ENCODE data around the gene ZDHHC5. TPM values are rescaled to one million over a fixed set of nuclear protein-coding genes. Genes with fewer than 3 reads are reported as not detected.

The ZDHHC5 gene
- total RNA-seq, 4 donors from 2014 or later: 36.5 to 57.7 (median 47.8) TPM

- DNase-seq (ENCODE audit: extremely low spot score): no peak
- H3K36me3 ChIP-seq: no peaks in the 10 kb centered on the region
- H3K4me1 ChIP-seq: peaks cover 26 to 34% (median 32%) of the 10 kb centered on the region in 4 donors
- no peak overlapping the region for H3K27ac ChIP-seq (replicated peaks in 1 of 4)
- 27% methylated on average over 3 of the region's 3 CpGs for whole genome bisulfite sequencing
- H3K27me3 ChIP-seq: peaks cover 5 to 52% (median 18%) of the 10 kb centered on the region in 4 donors
- H3K9me3 ChIP-seq: no peaks in the 10 kb centered on the region
- intact Hi-C loops (cut with DNase I): no loop called here
- TF ChIP-seq POLR2A (IDR thresholded peaks at IDR 0.05; ENCODE audit: low read depth) (no peak), EP300 (IDR thresholded peaks at IDR 0.05) (no peak), POLR2AphosphoS5 (IDR thresholded peaks at IDR 0.05) (no peak)
- TF ChIP-seq, protein P1, sequence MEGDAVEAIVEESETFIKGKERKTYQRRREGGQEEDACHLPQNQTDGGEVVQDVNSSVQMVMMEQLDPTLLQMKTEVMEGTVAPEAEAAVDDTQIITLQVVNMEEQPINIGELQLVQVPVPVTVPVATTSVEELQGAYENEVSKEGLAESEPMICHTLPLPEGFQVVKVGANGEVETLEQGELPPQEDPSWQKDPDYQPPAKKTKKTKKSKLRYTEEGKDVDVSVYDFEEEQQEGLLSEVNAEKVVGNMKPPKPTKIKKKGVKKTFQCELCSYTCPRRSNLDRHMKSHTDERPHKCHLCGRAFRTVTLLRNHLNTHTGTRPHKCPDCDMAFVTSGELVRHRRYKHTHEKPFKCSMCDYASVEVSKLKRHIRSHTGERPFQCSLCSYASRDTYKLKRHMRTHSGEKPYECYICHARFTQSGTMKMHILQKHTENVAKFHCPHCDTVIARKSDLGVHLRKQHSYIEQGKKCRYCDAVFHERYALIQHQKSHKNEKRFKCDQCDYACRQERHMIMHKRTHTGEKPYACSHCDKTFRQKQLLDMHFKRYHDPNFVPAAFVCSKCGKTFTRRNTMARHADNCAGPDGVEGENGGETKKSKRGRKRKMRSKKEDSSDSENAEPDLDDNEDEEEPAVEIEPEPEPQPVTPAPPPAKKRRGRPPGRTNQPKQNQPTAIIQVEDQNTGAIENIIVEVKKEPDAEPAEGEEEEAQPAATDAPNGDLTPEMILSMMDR (IDR thresholded peaks at IDR 0.05): no peak
- H3K4me3 ChIP-seq: no peak overlapping the region
Measured at GRCh38 chr11:57653163-57653562, 14.8 kb upstream of the ZDHHC5 start.

GRCh38 chr11:57656885-57657193 is 11.1 kb upstream of the ZDHHC5 start:
- intact Hi-C loops (cut with DNase I): no loop called here
- TF ChIP-seq EP300 (IDR thresholded peaks at IDR 0.05) (no peak), POLR2A (IDR thresholded peaks at IDR 0.05; ENCODE audit: low read depth) (no peak), POLR2AphosphoS5 (IDR thresholded peaks at IDR 0.05) (no peak)
- TF ChIP-seq, protein P1 (IDR thresholded peaks at IDR 0.05): no peak
- peak overlapping the region; percentile 86 to 91 (median 88) for H3K27ac ChIP-seq (replicated peaks in 1 of 4)

GRCh38 chr11:57657194-57658022 is 10.5 kb upstream of the ZDHHC5 start, which contains the start of gene CLP1:
TSS of gene CLP1 (plus strand) at chr11:57657762. CDS start at chr11:57659477, 1,715 bp downstream.
- H3K9me3 ChIP-seq: no peaks in the 10 kb centered on the region
- DNase-seq (ENCODE audit: extremely low spot score): peak; percentile 100
- intact Hi-C loops (cut with DNase I): no loop called here
- TF ChIP-seq, protein P1 (IDR thresholded peaks at IDR 0.05): peak in 1 of 3 experiments; percentile 20
- no peak for TF ChIP-seq EP300 (IDR thresholded peaks at IDR 0.05)
- peak; percentile 90 to 99 for TF ChIP-seq POLR2AphosphoS5 (IDR thresholded peaks at IDR 0.05)
- TF ChIP-seq POLR2A (IDR thresholded peaks at IDR 0.05; ENCODE audit: low read depth): peak; percentile 19
- peak within 1 kb of the TSS; percentile 86 to 91 (median 88) for H3K27ac ChIP-seq (replicated peaks in 1 of 4)
- under 1% methylated on average over 32 of the region's 45 CpGs for WGBS
- H3K4me3 ChIP-seq: peak within 1 kb of the TSS; percentile 54 to 68 (median 64)
- peaks cover 15 to 28% (median 19%) of the 10 kb centered on the region in 4 donors for H3K4me1 ChIP-seq
- peaks cover 25 to 37% (median 30%) of the 10 kb centered on the region in 4 donors for H3K36me3 ChIP-seq
- peaks cover 0 to 9% (median 0%) of the 10 kb centered on the region in 4 donors for H3K27me3 ChIP-seq

More at GRCh38 chr11:57656885-57657193, 11.1 kb upstream of the ZDHHC5 start:
- H3K36me3 ChIP-seq: peaks cover 24 to 31% (median 25%) of the 10 kb centered on the region in 4 donors
- WGBS: 23% methylated on average over 5 of the region's 5 CpGs
- H3K9me3 ChIP-seq: no peaks in the 10 kb centered on the region
- peaks cover 0 to 15% (median 0%) of the 10 kb centered on the region in 4 donors for H3K27me3 ChIP-seq
- no peak for DNase-seq (ENCODE audit: extremely low spot score)
- peak overlapping the region; percentile 54 to 68 (median 64) for H3K4me3 ChIP-seq
- peaks cover 15 to 28% (median 19%) of the 10 kb centered on the region in 4 donors for H3K4me1 ChIP-seq

DNA sequence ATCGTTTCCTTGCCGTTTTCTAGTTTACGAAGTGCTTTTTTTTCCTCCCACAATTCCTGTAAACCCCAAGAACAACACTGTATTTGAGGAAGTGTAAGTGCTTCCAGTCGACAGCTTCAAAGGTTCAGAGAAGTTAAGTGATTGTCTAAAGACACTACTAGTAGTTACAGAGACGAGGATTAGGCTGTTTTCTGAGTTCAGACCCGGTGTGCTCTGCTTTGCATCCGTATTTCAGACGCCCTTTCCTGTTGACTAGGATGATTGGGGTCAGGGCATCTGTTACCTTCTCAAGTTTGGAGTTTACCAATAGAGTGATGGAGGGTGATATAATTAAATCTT is 9.9 kb upstream of the ZDHHC5 start:
- no peaks in the 10 kb centered on the region for H3K9me3 ChIP-seq
- H3K4me1 ChIP-seq: peaks cover 15 to 28% (median 19%) of the 10 kb centered on the region in 4 donors
- DNase-seq (ENCODE audit: extremely low spot score): no peak
- TF ChIP-seq, protein P1 (IDR thresholded peaks at IDR 0.05): no peak
- TF ChIP-seq POLR2A (IDR thresholded peaks at IDR 0.05; ENCODE audit: low read depth) (no peak), EP300 (IDR thresholded peaks at IDR 0.05) (no peak), POLR2AphosphoS5 (IDR thresholded peaks at IDR 0.05) (no peak)
- peak overlapping the region; percentile 86 to 91 (median 88) for H3K27ac ChIP-seq (replicated peaks in 1 of 4)
- peaks cover 25 to 43% (median 35%) of the 10 kb centered on the region in 4 donors for H3K36me3 ChIP-seq
- H3K4me3 ChIP-seq: peak overlapping the region; percentile 54 to 68 (median 64)
- intact Hi-C loops (cut with DNase I): no loop called here
- 0% methylated on average over 8 of the region's 8 CpGs for WGBS
- peaks cover 0 to 5% (median 0%) of the 10 kb centered on the region in 4 donors for H3K27me3 ChIP-seq

All from esophagus muscularis mucosa (tissue), 4 donors.